NCI-H82 treated with DMSO at 0.1 percent for 48 hours (cell line): ENCODE data around the gene DOCK4.

Experiments
- DNase-seq: peaks from one replicate; lab custom pipeline; 2025; ENCODE audit not compliant: unreplicated experiment; lab: John Stamatoyannopoulos, UW

Gene DOCK4

GRCh38 chr7:111834367-111834766, 371.8 kb downstream of the DOCK4 start:
- no peak for DNase-seq

- DNase-seq: no peak
Observed at GRCh38 chr7:111833466-111833865, 372.7 kb downstream of the DOCK4 start.

- DNase-seq: no peak
Observed at GRCh38 chr7:111832174-111832573, 374.0 kb downstream of the DOCK4 start.

GRCh38 chr7:111829221-111829620, 377.0 kb downstream of the DOCK4 start:
- DNase-seq: no peak

GRCh38 chr7:111827863-111828504, 378.2 kb downstream of the DOCK4 start:
- DNase-seq: no peak

GRCh38 chr7:111825046-111825445, 381.2 kb downstream of the DOCK4 start:
- DNase-seq: no peak

GRCh38 chr7:111823826-111824225, 382.4 kb downstream of the DOCK4 start:
- DNase-seq: no peak

- DNase-seq: no peak
Observed at GRCh38 chr7:111821046-111821445, 385.2 kb downstream of the DOCK4 start.

GRCh38 chr7:111820621-111821020, 385.6 kb downstream of the DOCK4 start:
- no peak for DNase-seq

GRCh38 chr7:111820121-111820520, 386.1 kb downstream of the DOCK4 start:
- DNase-seq: no peak

- DNase-seq: no peak
Observed at GRCh38 chr7:111815354-111815753, 390.8 kb downstream of the DOCK4 start.

GRCh38 chr7:111813306-111813705, 392.9 kb downstream of the DOCK4 start:
- DNase-seq: no peak

GRCh38 chr7:111806232-111806631, 400.0 kb downstream of the DOCK4 start:
- no peak for DNase-seq

- no peak for DNase-seq
Observed at GRCh38 chr7:111803015-111803758, 403.0 kb downstream of the DOCK4 start.

GRCh38 chr7:111802194-111802772, 403.9 kb downstream of the DOCK4 start:
- DNase-seq: no peak

- DNase-seq: no peak
Observed at GRCh38 chr7:111801277-111801676, 404.9 kb downstream of the DOCK4 start.

- DNase-seq: no peak
Observed at GRCh38 chr7:111796671-111797070, 409.5 kb downstream of the DOCK4 start.

- DNase-seq: no peak
Observed at GRCh38 chr7:111789870-111790269, 416.3 kb downstream of the DOCK4 start.

GRCh38 chr7:111789048-111789320, 417.2 kb downstream of the DOCK4 start:
- no peak for DNase-seq

GRCh38 chr7:111788286-111789047, 417.7 kb downstream of the DOCK4 start:
- DNase-seq: peak; percentile 77

GRCh38 chr7:111787741-111788140, 418.5 kb downstream of the DOCK4 start:
- DNase-seq: no peak

GRCh38 chr7:111787099-111787498, 419.1 kb downstream of the DOCK4 start:
- DNase-seq: no peak
